Measurements from ENCODE around the gene PLK2. TPM values are rescaled to one million over a fixed set of nuclear protein-coding genes. Genes with fewer than 3 reads are reported as not detected.

Gene PLK2
- total RNA-seq, 1 donor = 400 TPM

GRCh38 chr5:58411372-58411771 is 48.5 kb downstream of the PLK2 start:
- no peak for DNase-seq (ENCODE audit: low read depth)
- TF ChIP-seq CTCF (IDR thresholded peaks at IDR 0.05; ENCODE audit: insufficient read depth, low read length) = no peak
- H3K4me3 ChIP-seq (ENCODE audit: low read depth, low read length) = no peak overlapping the region

GRCh38 chr5:58410441-58410840 is 49.4 kb downstream of the PLK2 start:
- no peak for TF ChIP-seq CTCF (IDR thresholded peaks at IDR 0.05; ENCODE audit: insufficient read depth, low read length)
- DNase-seq (ENCODE audit: low read depth) = peak; percentile 90
- H3K4me3 ChIP-seq (ENCODE audit: low read depth, low read length) = no peak overlapping the region

DNA sequence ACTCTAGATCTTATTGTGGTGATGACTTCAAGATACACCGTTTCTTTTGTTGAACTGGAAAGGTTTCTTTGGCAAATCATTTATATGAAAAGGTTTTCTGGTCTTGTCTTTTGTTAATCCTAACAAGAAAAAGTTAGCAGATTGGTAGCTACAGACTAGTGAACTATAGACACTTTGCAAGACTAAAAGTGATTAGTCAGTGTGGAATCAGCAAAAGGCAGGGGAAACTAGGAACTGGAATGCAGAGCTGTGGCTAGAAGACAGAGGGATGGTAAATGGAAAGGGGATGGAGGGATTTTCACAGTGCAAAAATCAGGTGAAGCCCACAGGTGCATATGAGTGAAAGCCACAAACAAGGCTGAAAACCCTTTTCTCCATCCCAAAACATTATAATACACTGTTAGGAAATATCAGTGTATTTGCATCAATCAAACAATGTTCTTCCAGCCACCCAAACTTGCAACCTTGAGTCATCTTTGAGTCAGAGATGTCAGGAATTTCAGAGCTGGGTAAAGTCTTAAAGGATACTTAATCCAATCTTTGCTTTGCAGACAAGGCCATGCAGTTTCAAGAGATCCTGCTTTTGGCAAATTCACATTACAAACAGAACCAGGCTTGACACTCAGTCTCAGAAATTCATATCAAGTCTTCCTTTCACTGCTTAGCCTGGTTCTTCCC is 52.7 kb downstream of the PLK2 start:
- peak; percentile 83 for DNase-seq (ENCODE audit: low read depth)
- no peak overlapping the region for H3K4me3 ChIP-seq (ENCODE audit: low read depth, low read length)
- TF ChIP-seq CTCF (IDR thresholded peaks at IDR 0.05; ENCODE audit: insufficient read depth, low read length) = no peak

GRCh38 chr5:58406394-58406793 is 53.5 kb downstream of the PLK2 start:
- no peak overlapping the region for H3K4me3 ChIP-seq (ENCODE audit: low read depth, low read length)
- no peak for DNase-seq (ENCODE audit: low read depth)
- TF ChIP-seq CTCF (IDR thresholded peaks at IDR 0.05; ENCODE audit: insufficient read depth, low read length) = no peak

- TF ChIP-seq CTCF (IDR thresholded peaks at IDR 0.05; ENCODE audit: insufficient read depth, low read length) = no peak
- no peak overlapping the region for H3K4me3 ChIP-seq (ENCODE audit: low read depth, low read length)
- peak; percentile 20 for DNase-seq (ENCODE audit: low read depth)
These were observed 54.7 kb downstream of the PLK2 start for GRCh38 chr5:58405175-58405574.

DNA sequence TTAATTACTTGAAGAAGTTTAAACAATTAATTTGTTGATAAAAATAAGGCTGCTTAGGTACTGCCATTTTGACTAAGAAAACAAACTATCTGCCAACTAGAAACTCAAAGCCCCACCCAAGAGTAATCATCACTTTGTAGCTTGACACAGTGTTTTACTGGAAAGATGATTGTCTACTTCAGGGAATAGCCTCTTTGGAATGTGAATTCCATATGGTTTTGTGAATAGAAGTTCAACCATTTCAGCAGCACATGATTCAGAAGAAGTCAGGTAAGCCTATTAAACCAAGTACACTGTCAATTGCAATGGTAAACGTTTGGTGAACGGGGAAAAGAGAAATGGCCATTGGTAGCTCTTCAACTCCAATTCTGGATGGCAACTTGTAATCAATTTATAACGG is 55.2 kb downstream of the PLK2 start:
- H3K4me3 ChIP-seq (ENCODE audit: low read depth, low read length) = no peak overlapping the region
- no peak for TF ChIP-seq CTCF (IDR thresholded peaks at IDR 0.05; ENCODE audit: insufficient read depth, low read length)
- DNase-seq (ENCODE audit: low read depth) = peak; percentile 11

Other genes with a start within 250 kb of the PLK2 start
- not detected in 2 replicates for gene GAPT, start 31.3 kb upstream of the PLK2 start, total RNA-seq (ENCODE audit: low replicate concordance)
- not detected in 2 replicates for gene RAB3C, start 123.0 kb upstream of the PLK2 start, total RNA-seq (ENCODE audit: low replicate concordance)